H1 (cell line): ENCODE results near the gene CD44. TPM values are rescaled to one million over a fixed set of nuclear protein-coding genes. Genes with fewer than 3 reads are reported as not detected.

Source experiments
- CTCF ChIA-PET: fragments of 300-600 bp; sonication (Branson Sonifier 250); formaldehyde crosslinking; loops from one replicate; lab custom pipeline; 2021; ENCODE audit not compliant: partially characterized antibody; lab: Charles Lee
- POLR2A ChIA-PET: fragments of 300-600 bp; sonication (Branson Sonifier 250); formaldehyde crosslinking; loops from one replicate; lab custom pipeline; 2021; ENCODE audit warnings: inconsistent platforms; ENCODE audit not compliant: partially characterized antibody; lab: Charles Lee
- DNase-seq, 2 experiments: peaks; one replicate each; pipeline versions ENCODE4 v3.0.0 to v3.0.0-alpha.2; 2010 to 2022; ENCODE audit warnings: low spot score in 2 of 2, low read depth in 1 of 2, mixed read lengths in 1 of 2
- FAIRE-seq: peaks from 2 replicates; lab custom pipeline; 2011; peaks lifted over from hg19 to GRCh38; lab: Jason Lieb, UNC
- H2AFZ ChIP-seq: 2 replicates; pipeline ENCODE4 v1.8.1; 2012; ENCODE audit warnings: low read length, inconsistent platforms
- H2AK5ac ChIP-seq: 2 replicates; pipeline ENCODE4 v1.6.1; 2013; ENCODE audit warnings: low read depth, low read length
- H2BK120ac ChIP-seq: replicated peaks from 2 replicates; pipeline ENCODE3; 2013; ENCODE audit warnings: low read depth, low read length, inconsistent platforms
- H2BK12ac ChIP-seq: 2 replicates; pipeline ENCODE4 v1.6.1; 2013; ENCODE audit warnings: low read depth, low read length
- H2BK15ac ChIP-seq: 2 replicates; pipeline ENCODE4 v1.6.1; 2013; ENCODE audit warnings: low read length
- H2BK20ac ChIP-seq: 2 replicates; pipeline ENCODE4 v1.6.1; 2013; ENCODE audit warnings: low read length
- H2BK5ac ChIP-seq: 2 replicates; pipeline ENCODE4 v1.6.1; 2013; ENCODE audit warnings: low read depth, low read length
- H3K14ac ChIP-seq: 2 replicates; pipeline ENCODE4 v1.6.1; 2013; ENCODE audit warnings: inconsistent platforms; ENCODE audit not compliant: insufficient read length
- H3K18ac ChIP-seq: 2 replicates; pipeline ENCODE4 v1.6.1; 2013; ENCODE audit warnings: low read length; ENCODE audit errors: extremely low read depth
- H3K23ac ChIP-seq: 2 replicates; pipeline ENCODE4 v1.6.1; 2013; ENCODE audit warnings: inconsistent platforms; ENCODE audit not compliant: insufficient read length
- H3K23me2 ChIP-seq: 2 replicates; pipeline ENCODE4 v1.6.1; 2013; ENCODE audit warnings: low read depth, low read length
- H3K27ac ChIP-seq: 2 replicates; pipeline ENCODE4 v1.6.1; 2011; ENCODE audit warnings: low read depth, low read length, inconsistent platforms
- H3K27me3 ChIP-seq, 4 experiments: replicated peaks in 1 of 4; 1 replicate in 1 of 4; 2 replicates in 3 of 4; pipeline versions ENCODE4 v1.6.1 to v1.8.1; 2011 to 2013; ENCODE audit warnings: low read length in 3 of 4, mild to moderate bottlenecking in 3 of 4, inconsistent platforms in 2 of 4, mixed read lengths in 2 of 4, moderate library complexity in 1 of 4; ENCODE audit not compliant: control insufficient read depth in 3 of 4, insufficient read depth in 3 of 4; ENCODE audit errors: extremely low read depth in 1 of 4
- H3K36me3 ChIP-seq, 4 experiments: 2 replicates each; pipeline versions ENCODE4 v1.6.1 to v1.8.1; 2011 to 2013; ENCODE audit warnings: mild to moderate bottlenecking in 4 of 4, low read length in 3 of 4, moderate library complexity in 2 of 4, control low read depth in 1 of 4, inconsistent platforms in 1 of 4; ENCODE audit not compliant: insufficient read depth in 4 of 4, control insufficient read depth in 2 of 4
- H3K4ac ChIP-seq: replicated peaks from 2 replicates; pipeline ENCODE3; 2013; ENCODE audit warnings: low read length, low read depth, mixed read lengths, inconsistent platforms; ENCODE audit not compliant: insufficient read length
- H3K4me1 ChIP-seq, 4 experiments: replicated peaks in 1 of 4; 1 replicate in 1 of 4; 2 replicates in 3 of 4; pipeline versions ENCODE4 v1.6.1 to v1.8.1; 2011 to 2013; ENCODE audit warnings: low read length in 3 of 4, inconsistent platforms in 2 of 4, mixed read lengths in 1 of 4; ENCODE audit not compliant: insufficient read depth in 4 of 4, control insufficient read depth in 3 of 4
- H3K4me2 ChIP-seq, 2 experiments: 2 replicates each; pipeline versions ENCODE4 v1.6.1 to v1.8.1; 2011 to 2013; ENCODE audit warnings: low read depth in 2 of 2, low read length in 2 of 2, control low read depth in 1 of 2, inconsistent platforms in 1 of 2, mild to moderate bottlenecking in 1 of 2; ENCODE audit not compliant: insufficient read depth in 1 of 2
- H3K4me3 ChIP-seq, 4 experiments: fragments of 200-600, 300-600 bp in 1 of 4; sonication (generic), shearing (Covaris generic), sonication (Bioruptor Twin) in 1 of 4; 2 replicates each; pipeline versions ENCODE4 v1.5.1 to v1.8.1; 2011 to 2016; ENCODE audit warnings: low read length in 4 of 4, low read depth in 3 of 4, control low read depth in 2 of 4, inconsistent platforms in 2 of 4, mild to moderate bottlenecking in 2 of 4, mixed read lengths in 1 of 4, moderate library complexity in 1 of 4; ENCODE audit not compliant: insufficient read depth in 2 of 4; ENCODE audit errors: extremely low read depth in 1 of 4
- H3K56ac ChIP-seq: replicated peaks from 2 replicates; pipeline ENCODE3; 2013; ENCODE audit warnings: low read depth, mild to moderate bottlenecking, mixed read lengths, low read length, inconsistent platforms; ENCODE audit not compliant: insufficient read length
- H3K79me1 ChIP-seq: 2 replicates; pipeline ENCODE4 v1.6.1; 2013; ENCODE audit warnings: low read depth, low read length, control low read depth
- H3K79me2 ChIP-seq, 2 experiments: 2 replicates each; pipeline versions ENCODE4 v1.6.1 to v1.8.1; 2012 to 2013; ENCODE audit warnings: low read length in 2 of 2, mild to moderate bottlenecking in 2 of 2, inconsistent platforms in 1 of 2; ENCODE audit not compliant: insufficient read depth in 2 of 2, control insufficient read depth in 1 of 2
- H3K9ac ChIP-seq, 4 experiments: replicated peaks in 1 of 4; 1 replicate in 1 of 4; 2 replicates in 3 of 4; pipeline versions ENCODE4 v1.6.1 to v1.8.1; 2011 to 2013; ENCODE audit warnings: low read depth in 3 of 4, low read length in 3 of 4, control low read depth in 2 of 4, mild to moderate bottlenecking in 2 of 4, moderate library complexity in 2 of 4, inconsistent platforms in 1 of 4; ENCODE audit errors: extremely low read depth in 1 of 4
- H3K9me3 ChIP-seq, 2 experiments: 2 replicates each; pipeline versions ENCODE4 v1.6.1 to v1.8.1; 2012 to 2013; ENCODE audit warnings: mild to moderate bottlenecking in 2 of 2, moderate library complexity in 2 of 2, control low read depth in 1 of 2, inconsistent platforms in 1 of 2, low read depth in 1 of 2, low read length in 1 of 2, mixed read lengths in 1 of 2; ENCODE audit not compliant: insufficient read depth in 2 of 2
- H4K20me1 ChIP-seq, 2 experiments: replicated peaks in 1 of 2; 2 replicates each; pipeline versions ENCODE3 to v1.8.1; 2011 to 2013; ENCODE audit warnings: inconsistent platforms in 2 of 2, low read length in 2 of 2, mild to moderate bottlenecking in 1 of 2; ENCODE audit not compliant: insufficient read depth in 2 of 2, control insufficient read depth in 1 of 2
- H4K5ac ChIP-seq: 2 replicates; pipeline ENCODE4 v1.6.1; 2013; ENCODE audit warnings: low read length, low read depth, mixed read lengths, inconsistent platforms; ENCODE audit not compliant: insufficient read length
- H4K8ac ChIP-seq: 2 replicates; pipeline ENCODE4 v1.8.0; 2013; ENCODE audit warnings: mild to moderate bottlenecking, moderate library complexity, low read length, inconsistent platforms; ENCODE audit not compliant: insufficient read depth; ENCODE audit errors: extremely low read depth
- H4K91ac ChIP-seq: replicated peaks from 2 replicates; pipeline ENCODE3; 2013; ENCODE audit warnings: low read length, mixed read lengths, inconsistent platforms; ENCODE audit not compliant: insufficient read length
- BCL11A ChIP-seq, 2 experiments: IDR thresholded peaks; one replicate each; pipeline ENCODE4 v1.6.1; 2011; ENCODE audit warnings: low read depth in 2 of 2, low read length in 2 of 2, mild to moderate bottlenecking in 2 of 2
- JUN ChIP-seq: IDR thresholded peaks from 2 replicates; pipeline ENCODE4 v1.6.1; 2011; ENCODE audit warnings: low read depth, mild to moderate bottlenecking, improper control_type of control experiment, low read length
- NANOG ChIP-seq: IDR thresholded peaks from 2 replicates; pipeline ENCODE4 v1.6.1; 2011; ENCODE audit warnings: low read length, low read depth, mild to moderate bottlenecking, inconsistent platforms; ENCODE audit not compliant: insufficient read depth, poor library complexity, severe bottlenecking
- SIN3A ChIP-seq, 2 experiments: IDR thresholded peaks in 1 of 2; conservative IDR thresholded peaks in 1 of 2; 2 replicates each; pipeline ENCODE4 v1.6.1; 2011 to 2012; ENCODE audit warnings: low read length in 2 of 2, improper control_type of control experiment in 1 of 2, low read depth in 1 of 2, mild to moderate bottlenecking in 1 of 2
- TEAD4 ChIP-seq: IDR thresholded peaks from 2 replicates; pipeline ENCODE4 v1.6.1; 2012; ENCODE audit warnings: low read depth, low read length, inconsistent platforms, mixed read lengths
- ZNF274 ChIP-seq: IDR thresholded peaks from 2 replicates; pipeline ENCODE4 v1.7.0; 2012; ENCODE audit warnings: low read length, borderline replicate concordance; ENCODE audit errors: extremely low read depth
- WGBS, 2 experiments: shearing (Covaris generic) in 1 of 2; methylation state at CpG; one replicate each; pipeline versions ENCODE4 v1.1.6 to v1.1.7; 2013 to 2015; ENCODE audit warnings: low lambda C conversion rate in 2 of 2, mixed read lengths in 2 of 2, inconsistent platforms in 1 of 2, low coverage in 1 of 2, missing lambda C conversion rate in 1 of 2; ENCODE audit not compliant: insufficient replicate concordance in 2 of 2, insufficient coverage in 1 of 2, insufficient read length in 1 of 2; ENCODE audit errors: extremely low coverage in 1 of 2, missing lambda C conversion rate in 1 of 2; 5-methylcytosine and 5-hydroxymethylcytosine counted together
- polyA plus RNA-seq, 7 experiments: library from polyadenylated mRNA; depleted of rRNA in 3 of 7; stranded (reverse) in 5 of 7; unstranded in 2 of 7; fragments of >200 nt in 5 of 7; fragments of 200-250 nt in 2 of 7; gene quantifications; 1 replicate in 5 of 7; 2 replicates in 1 of 7; 4 replicates in 1 of 7; pipeline versions ENCODE4 v1.2.1 to v1.2.3, GENCODE V29; 2011 to 2013; ENCODE audit warnings: missing spikeins in 2 of 7, mixed read lengths in 2 of 7
- total RNA-seq: library from RNA; stranded (reverse); fragmentation: NEBNext Ultra II Directional; extraction: Animal tissue kit (Norgen Biotek cat#: 25700); gene quantifications from 2 replicates; pipeline ENCODE4 v1.2.1, GENCODE V29; 2021
- TF ChIP-seq, protein P1 (sequence below), 3 experiments: IDR thresholded peaks; 1 replicate in 2 of 3; 2 replicates in 1 of 3; pipeline versions ENCODE4 v1.5.1 to v1.6.1; 2011; ENCODE audit warnings: low read length in 3 of 3, mild to moderate bottlenecking in 3 of 3, inconsistent platforms in 2 of 3, low read depth in 1 of 3, moderate library complexity in 1 of 3; ENCODE audit not compliant: insufficient read depth in 1 of 3; ENCODE audit errors: control extremely low read depth in 1 of 3

The CD44 gene
- total and polyA plus RNA-seq, 2 of the 8 experiments (the other 6 are each of a cell fraction or from before 2014, with no cell fraction given), result 11.8 to 13.7 TPM

DNA sequence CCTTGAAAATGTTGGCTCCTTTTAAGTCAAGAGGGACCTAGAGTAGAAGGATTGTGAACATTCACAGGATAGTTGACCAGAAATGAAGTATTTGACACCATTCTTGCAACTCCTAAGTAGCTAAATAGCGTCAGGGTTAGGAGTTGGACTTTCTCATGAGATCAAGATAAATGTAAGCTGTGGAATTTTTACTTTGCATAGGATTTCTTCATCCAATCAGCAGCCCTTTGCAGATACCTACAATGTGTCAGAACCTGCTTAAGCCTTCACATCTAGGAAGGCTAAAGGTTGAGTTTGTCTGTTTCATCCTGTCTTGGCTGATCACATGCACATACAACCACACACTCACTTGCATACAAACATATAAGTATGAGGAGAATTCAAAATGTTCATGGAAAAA is 32.3 kb downstream of the CD44 start:
- FAIRE-seq (no peak), DNase-seq (no peak)
- no peaks in the 10 kb centered on the region for H3K23me2 ChIP-seq
- H3K79me1 ChIP-seq, result no peaks in the 10 kb centered on the region
- no peak overlapping the region for H2BK15ac ChIP-seq
- H4K20me1 ChIP-seq, result no peaks in the 10 kb centered on the region
- H3K9me3 ChIP-seq, result no peaks in the 10 kb centered on the region
- H3K9ac ChIP-seq, result no peak overlapping the region
- no peak overlapping the region for H3K27ac ChIP-seq
- no peaks in the 10 kb centered on the region for H3K27me3 ChIP-seq
- no peak overlapping the region for H4K8ac ChIP-seq
- H3K23ac ChIP-seq, result no peak overlapping the region
- no peak overlapping the region for H4K91ac ChIP-seq
- CTCF ChIA-PET, result no interaction called here
- H3K4ac ChIP-seq, result no peak overlapping the region
- POLR2A ChIA-PET, result no interaction called here
- H4K5ac ChIP-seq, result no peak overlapping the region
- no peak overlapping the region for H2BK12ac ChIP-seq
- peaks cover 0 to 12% (median 5%) of the 10 kb centered on the region in 4 experiments; a peak in 4 of 7 replicates for H3K4me1 ChIP-seq
- no peak overlapping the region for H2AK5ac ChIP-seq
- 100% methylated on average over 1 of the region's 1 CpG; no CpG with 5 or more reads in 1 of the 2 experiments for WGBS, 2 experiments
- H2BK120ac ChIP-seq, result no peak overlapping the region
- H3K4me3 ChIP-seq, result no peak overlapping the region
- H3K4me2 ChIP-seq, result no peak overlapping the region
- H2AFZ ChIP-seq, result no peak overlapping the region
- H3K18ac ChIP-seq, result no peak overlapping the region
- no peaks in the 10 kb centered on the region for H3K79me2 ChIP-seq
- no peak overlapping the region for H2BK20ac ChIP-seq
- no peak overlapping the region for H2BK5ac ChIP-seq
- no peak overlapping the region for H3K14ac ChIP-seq
- TF ChIP-seq SIN3A (conservative IDR thresholded peaks at IDR 0.05 in 1 of 2, IDR thresholded peaks at IDR 0.05 in 1 of 2; ENCODE audit: low read depth in 1 of 2, low read length in 2 of 2) (no peak), ZNF274 (no peak), JUN (no peak), TEAD4 (no peak), NANOG (no peak), BCL11A (IDR thresholded peaks at IDR 0.05; ENCODE audit: low read depth in 2 of 2, low read length in 2 of 2) (no peak)
- TF ChIP-seq, protein P1, sequence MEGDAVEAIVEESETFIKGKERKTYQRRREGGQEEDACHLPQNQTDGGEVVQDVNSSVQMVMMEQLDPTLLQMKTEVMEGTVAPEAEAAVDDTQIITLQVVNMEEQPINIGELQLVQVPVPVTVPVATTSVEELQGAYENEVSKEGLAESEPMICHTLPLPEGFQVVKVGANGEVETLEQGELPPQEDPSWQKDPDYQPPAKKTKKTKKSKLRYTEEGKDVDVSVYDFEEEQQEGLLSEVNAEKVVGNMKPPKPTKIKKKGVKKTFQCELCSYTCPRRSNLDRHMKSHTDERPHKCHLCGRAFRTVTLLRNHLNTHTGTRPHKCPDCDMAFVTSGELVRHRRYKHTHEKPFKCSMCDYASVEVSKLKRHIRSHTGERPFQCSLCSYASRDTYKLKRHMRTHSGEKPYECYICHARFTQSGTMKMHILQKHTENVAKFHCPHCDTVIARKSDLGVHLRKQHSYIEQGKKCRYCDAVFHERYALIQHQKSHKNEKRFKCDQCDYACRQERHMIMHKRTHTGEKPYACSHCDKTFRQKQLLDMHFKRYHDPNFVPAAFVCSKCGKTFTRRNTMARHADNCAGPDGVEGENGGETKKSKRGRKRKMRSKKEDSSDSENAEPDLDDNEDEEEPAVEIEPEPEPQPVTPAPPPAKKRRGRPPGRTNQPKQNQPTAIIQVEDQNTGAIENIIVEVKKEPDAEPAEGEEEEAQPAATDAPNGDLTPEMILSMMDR (IDR thresholded peaks at IDR 0.05; ENCODE audit: control extremely low read depth in 1 of 3, insufficient read depth in 1 of 3, low read depth in 1 of 3, low read length in 3 of 3), result no peak
- no peaks in the 10 kb centered on the region for H3K36me3 ChIP-seq
- no peak overlapping the region for H3K56ac ChIP-seq
